ENCODE results near the gene GPR55. TPM values are rescaled to one million over a fixed set of nuclear protein-coding genes. Genes with fewer than 3 reads are reported as not detected.

GPR55 gene
- total RNA-seq, 6 experiments from 2014 or later, result 0.06 to 0.12 (median 0.07) TPM; not detected in 3

- peak in 2 of 3 donors; percentile 2 to 11 for DNase-seq
- intact Hi-C loops (cut with DNase I), result loop anchor here in 1 of 2 donors (5.0 kb wide), 1 partner anchor 88 kb away; no protein-coding TSS in a partner anchor
- H3K27me3 ChIP-seq, result no peaks in the 10 kb centered on the region
- H3K4me3 ChIP-seq, result no peak overlapping the region
- no peaks in the 10 kb centered on the region for H3K4me1 ChIP-seq
- H3K9me3 ChIP-seq, result no peaks in the 10 kb centered on the region
- H3K27ac ChIP-seq, result no peak overlapping the region
- ATAC-seq, result no peak
- TF ChIP-seq, protein P1, sequence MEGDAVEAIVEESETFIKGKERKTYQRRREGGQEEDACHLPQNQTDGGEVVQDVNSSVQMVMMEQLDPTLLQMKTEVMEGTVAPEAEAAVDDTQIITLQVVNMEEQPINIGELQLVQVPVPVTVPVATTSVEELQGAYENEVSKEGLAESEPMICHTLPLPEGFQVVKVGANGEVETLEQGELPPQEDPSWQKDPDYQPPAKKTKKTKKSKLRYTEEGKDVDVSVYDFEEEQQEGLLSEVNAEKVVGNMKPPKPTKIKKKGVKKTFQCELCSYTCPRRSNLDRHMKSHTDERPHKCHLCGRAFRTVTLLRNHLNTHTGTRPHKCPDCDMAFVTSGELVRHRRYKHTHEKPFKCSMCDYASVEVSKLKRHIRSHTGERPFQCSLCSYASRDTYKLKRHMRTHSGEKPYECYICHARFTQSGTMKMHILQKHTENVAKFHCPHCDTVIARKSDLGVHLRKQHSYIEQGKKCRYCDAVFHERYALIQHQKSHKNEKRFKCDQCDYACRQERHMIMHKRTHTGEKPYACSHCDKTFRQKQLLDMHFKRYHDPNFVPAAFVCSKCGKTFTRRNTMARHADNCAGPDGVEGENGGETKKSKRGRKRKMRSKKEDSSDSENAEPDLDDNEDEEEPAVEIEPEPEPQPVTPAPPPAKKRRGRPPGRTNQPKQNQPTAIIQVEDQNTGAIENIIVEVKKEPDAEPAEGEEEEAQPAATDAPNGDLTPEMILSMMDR (IDR thresholded peaks at IDR 0.05), result no peak
- 71% methylated on average over 4 of the region's 4 CpGs for WGBS (ENCODE audit: insufficient coverage, low coverage, low lambda C conversion rate, missing lambda C conversion rate)
- H3K36me3 ChIP-seq, result no peaks in the 10 kb centered on the region
Measured at GRCh38 chr2:230899786-230900185, 25.3 kb downstream of the GPR55 start.

- Histone ChIP-seq H3K36me3 (no peaks in the 10 kb centered on the region), H3K4me3 (no peak overlapping the region), H3K4me1 (no peaks in the 10 kb centered on the region), H3K27ac (no peak overlapping the region), H3K27me3 (no peaks in the 10 kb centered on the region), H3K9me3 (no peaks in the 10 kb centered on the region)
- DNase-seq (peak in 2 of 3 donors; percentile 16 to 33), ATAC-seq (no peak)
- 17% methylated on average over 3 of the region's 5 CpGs for WGBS (ENCODE audit: insufficient coverage, low coverage, low lambda C conversion rate, missing lambda C conversion rate)
- intact Hi-C loops (cut with DNase I), result no loop called here
- no peak for TF ChIP-seq POLR2A (IDR thresholded peaks at IDR 0.05)
- TF ChIP-seq, protein P1 (IDR thresholded peaks at IDR 0.05), result no peak
Measured at GRCh38 chr2:230899287-230899686, 25.8 kb downstream of the GPR55 start.

- Histone ChIP-seq H3K4me3 (no peak overlapping the region), H3K36me3 (no peaks in the 10 kb centered on the region), H3K9me3 (no peaks in the 10 kb centered on the region), H3K4me1 (no peaks in the 10 kb centered on the region), H3K27ac (no peak overlapping the region), H3K27me3 (no peaks in the 10 kb centered on the region)
- TF ChIP-seq POLR2A (IDR thresholded peaks at IDR 0.05), result no peak
- TF ChIP-seq, protein P1 (IDR thresholded peaks at IDR 0.05), result no peak
- ATAC-seq (no peak), DNase-seq (peak in 2 of 3 donors; percentile 28)
- intact Hi-C loops (cut with DNase I), result no loop called here
- 57% methylated on average over 6 of the region's 8 CpGs for WGBS (ENCODE audit: insufficient coverage, low coverage, low lambda C conversion rate, missing lambda C conversion rate)
Measured at GRCh38 chr2:230898713-230899091, 26.3 kb downstream of the GPR55 start.

GRCh38 chr2:230898016-230898712 lies 26.9 kb downstream of the GPR55 start:
- Histone ChIP-seq H3K4me1 (no peaks in the 10 kb centered on the region), H3K27me3 (no peaks in the 10 kb centered on the region), H3K27ac (no peak overlapping the region), H3K36me3 (no peaks in the 10 kb centered on the region), H3K9me3 (no peaks in the 10 kb centered on the region), H3K4me3 (no peak overlapping the region)
- peak in 2 of 3 donors; percentile 41 to 49 for DNase-seq
- no peak for ATAC-seq
- 24% methylated on average over 3 of the region's 13 CpGs for WGBS (ENCODE audit: insufficient coverage, low coverage, low lambda C conversion rate, missing lambda C conversion rate)
- intact Hi-C loops (cut with DNase I), result no loop called here
- no peak for TF ChIP-seq POLR2A (IDR thresholded peaks at IDR 0.05)
- TF ChIP-seq, protein P1 (IDR thresholded peaks at IDR 0.05), result no peak
